Activated naive CD4-positive, alpha-beta T cell treated with anti-CD3 and anti-CD28 coated beads for 36 hours (primary cell): ENCODE measurements around the gene HBD. TPM values are rescaled to one million over a fixed set of nuclear protein-coding genes. Genes with fewer than 3 reads are reported as not detected.
"Not testable (repeated sequence)": the region's sequence is repeated elsewhere in the genome, so short reads cannot be mapped to it uniquely, and the experiment has no call there.

ENCODE experiments used
- CTCF ChIA-PET: fragments of 350-600 bp; sonication (Branson Sonifier 250); formaldehyde crosslinking; loops from one replicate; lab custom pipeline; 2021; ENCODE audit warnings: antibody characterized with exemption; lab: Charles Lee
- DNase-seq: peaks from one replicate; pipeline ENCODE4 v3.0.0-alpha.2; 2020
- H3K27ac Mint-ChIP-seq: one replicate; pipeline ENCODE4 v1.8.0; 2021; ENCODE audit warnings: mild to moderate bottlenecking, mixed read lengths
- H3K27me3 Mint-ChIP-seq: one replicate; pipeline ENCODE4 v1.8.0; 2021; ENCODE audit warnings: low read depth, mixed read lengths
- H3K36me3 Mint-ChIP-seq: one replicate; pipeline ENCODE4 v1.8.0; 2021; ENCODE audit warnings: low read depth, mixed read lengths
- H3K4me1 Mint-ChIP-seq: one replicate; pipeline ENCODE4 v1.8.0; 2021; ENCODE audit warnings: low read depth, mixed read lengths
- H3K4me3 Mint-ChIP-seq: one replicate; pipeline ENCODE4 v1.8.0; 2021; ENCODE audit warnings: mild to moderate bottlenecking, moderate library complexity, mixed read lengths
- H3K9me3 Mint-ChIP-seq: one replicate; pipeline ENCODE4 v1.8.0; 2021; ENCODE audit warnings: mixed read lengths
- intact Hi-C: fragments of 100-400 bp; cut with micrococcal nuclease; formaldehyde crosslinking; loops from one replicate; pipeline ENCODE4 v1.15.1; 2023
- total RNA-seq, 2 experiments: library from RNA; stranded (reverse); gene quantifications; one replicate each; pipeline ENCODE4 v1.2.3, GENCODE V29; 2021

The HBD gene
- total RNA-seq, 2 experiments from 2014 or later, result not detected

- no peak within 1 kb of the TSS for H3K27ac Mint-ChIP-seq
- no peak for DNase-seq
- H3K27me3 Mint-ChIP-seq, result peaks cover 2% of the 10 kb centered on the region
- H3K36me3 Mint-ChIP-seq, result no peaks in the 10 kb centered on the region
- intact Hi-C loops, result no loop called here
- H3K9me3 Mint-ChIP-seq, result no peaks in the 10 kb centered on the region
- CTCF ChIA-PET, result interaction anchor here (0.7 kb wide), 1 partner anchor 616 kb away, joined by 3 read pairs; no protein-coding TSS in a partner anchor
- H3K4me1 Mint-ChIP-seq, result no peaks in the 10 kb centered on the region
- H3K4me3 Mint-ChIP-seq, result no peak within 1 kb of the TSS
Observed at GRCh38 chr11:5269715-5270147, 35.4 kb upstream of the HBD start, which contains the start of gene HBE1. HBE1 (minus strand) TSS chr11:5269945; CDS start chr11:5269890, 55 bp downstream.

GRCh38 chr11:5267033-5267563 lies 32.8 kb upstream of the HBD start:
- Mint-ChIP-seq H3K27me3 (peaks cover 2% of the 10 kb centered on the region), H3K4me1 (no peaks in the 10 kb centered on the region), H3K36me3 (no peaks in the 10 kb centered on the region), H3K27ac (no peak overlapping the region), H3K9me3 (no peaks in the 10 kb centered on the region), H3K4me3 (no peak overlapping the region)
- intact Hi-C loops, result no loop called here
- DNase-seq, result no peak
- CTCF ChIA-PET, result no interaction called here

- Mint-ChIP-seq H3K4me3 (no peak overlapping the region), H3K36me3 (no peaks in the 10 kb centered on the region), H3K9me3 (no peaks in the 10 kb centered on the region), H3K4me1 (no peaks in the 10 kb centered on the region), H3K27me3 (peaks cover 2% of the 10 kb centered on the region), H3K27ac (no peak overlapping the region)
- no peak for DNase-seq
- CTCF ChIA-PET, result no interaction called here
- intact Hi-C loops, result no loop called here
Observed at GRCh38 chr11:5266609-5267008, 32.3 kb upstream of the HBD start.

GRCh38 chr11:5265832-5266231 lies 31.5 kb upstream of the HBD start:
- no peaks in the 10 kb centered on the region for H3K9me3 Mint-ChIP-seq
- intact Hi-C loops, result no loop called here

GRCh38 chr11:5258543-5259262 lies 24.4 kb upstream of the HBD start:
- CTCF ChIA-PET, result no interaction called here
- no peak for DNase-seq
- no peaks in the 10 kb centered on the region for H3K36me3 Mint-ChIP-seq
- peaks cover 3% of the 10 kb centered on the region for H3K9me3 Mint-ChIP-seq
- peaks cover 18% of the 10 kb centered on the region for H3K27me3 Mint-ChIP-seq
- H3K4me1 Mint-ChIP-seq, result no peaks in the 10 kb centered on the region
- intact Hi-C loops, result no loop called here
- no peak overlapping the region for H3K4me3 Mint-ChIP-seq
- H3K27ac Mint-ChIP-seq, result no peak overlapping the region

More at GRCh38 chr11:5265832-5266231, 31.5 kb upstream of the HBD start:
- CTCF ChIA-PET, result no interaction called here
- Mint-ChIP-seq H3K4me3 (no peak overlapping the region), H3K27me3 (peaks cover 3% of the 10 kb centered on the region), H3K27ac (no peak overlapping the region), H3K4me1 (no peaks in the 10 kb centered on the region), H3K36me3 (no peaks in the 10 kb centered on the region)
- no peak for DNase-seq

- no peak overlapping the region for H3K27ac Mint-ChIP-seq
- CTCF ChIA-PET, result no interaction called here
- H3K4me1 Mint-ChIP-seq, result no peaks in the 10 kb centered on the region
- H3K9me3 Mint-ChIP-seq, result peaks cover 3% of the 10 kb centered on the region
- intact Hi-C loops, result no loop called here
- H3K27me3 Mint-ChIP-seq, result peaks cover 19% of the 10 kb centered on the region
- no peaks in the 10 kb centered on the region for H3K36me3 Mint-ChIP-seq
- no peak overlapping the region for H3K4me3 Mint-ChIP-seq
- DNase-seq, result no peak
Observed at GRCh38 chr11:5257296-5257695, 23.0 kb upstream of the HBD start.

GRCh38 chr11:5254646-5255413 lies 20.5 kb upstream of the HBD start, which contains the start of gene HBG2:
HBG2 (minus strand) TSS chr11:5254781; CDS start chr11:5254728, 53 bp downstream.
- DNase-seq, H3K4me1 Mint-ChIP-seq, H3K27ac Mint-ChIP-seq, CTCF ChIA-PET, H3K4me3 Mint-ChIP-seq, H3K36me3 Mint-ChIP-seq, H3K9me3 Mint-ChIP-seq, intact Hi-C loops: not testable (repeated sequence)
- H3K27me3 Mint-ChIP-seq, result peaks cover 12% of the 10 kb centered on the region

- H3K4me3 Mint-ChIP-seq, H3K9me3 Mint-ChIP-seq, intact Hi-C loops, H3K36me3 Mint-ChIP-seq, H3K4me1 Mint-ChIP-seq, CTCF ChIA-PET, H3K27ac Mint-ChIP-seq, DNase-seq: not testable (repeated sequence)
- H3K27me3 Mint-ChIP-seq, result peaks cover 12% of the 10 kb centered on the region
Observed at GRCh38 chr11:5254023-5254422, 19.7 kb upstream of the HBD start.

- intact Hi-C loops, H3K4me1 Mint-ChIP-seq, H3K27ac Mint-ChIP-seq, CTCF ChIA-PET, DNase-seq, H3K4me3 Mint-ChIP-seq, H3K36me3 Mint-ChIP-seq, H3K9me3 Mint-ChIP-seq: not testable (repeated sequence)
- peaks cover 12% of the 10 kb centered on the region for H3K27me3 Mint-ChIP-seq
Observed at GRCh38 chr11:5253440-5253839, 19.2 kb upstream of the HBD start.

GRCh38 chr11:5252919-5253265 lies 18.6 kb upstream of the HBD start:
- CTCF ChIA-PET, result no interaction called here
- Mint-ChIP-seq H3K9me3 (no peaks in the 10 kb centered on the region), H3K4me1 (no peaks in the 10 kb centered on the region), H3K36me3 (no peaks in the 10 kb centered on the region), H3K4me3 (no peak overlapping the region), H3K27me3 (peaks cover 8% of the 10 kb centered on the region), H3K27ac (no peak overlapping the region)
- intact Hi-C loops, result no loop called here
- DNase-seq, result no peak

GRCh38 chr11:5252192-5252918 lies 18.1 kb upstream of the HBD start:
- DNase-seq, result no peak
- Mint-ChIP-seq H3K4me1 (no peaks in the 10 kb centered on the region), H3K27ac (no peak overlapping the region), H3K9me3 (no peaks in the 10 kb centered on the region), H3K36me3 (no peaks in the 10 kb centered on the region), H3K4me3 (no peak overlapping the region), H3K27me3 (peaks cover 5% of the 10 kb centered on the region)
- CTCF ChIA-PET, result interaction anchor here (0.6 kb wide), 1 partner anchor 994 kb away, joined by 3 read pairs; no protein-coding TSS in a partner anchor
- intact Hi-C loops, result no loop called here

- H3K4me1 Mint-ChIP-seq, result no peaks in the 10 kb centered on the region
- H3K27me3 Mint-ChIP-seq, result peaks cover 3% of the 10 kb centered on the region
- H3K4me3 Mint-ChIP-seq, result no peak overlapping the region
- DNase-seq, result no peak
- intact Hi-C loops, result no loop called here
- no peaks in the 10 kb centered on the region for H3K9me3 Mint-ChIP-seq
- no peaks in the 10 kb centered on the region for H3K36me3 Mint-ChIP-seq
- CTCF ChIA-PET, result interaction anchor here (0.6 kb wide), 1 partner anchor 994 kb away, joined by 3 read pairs; no protein-coding TSS in a partner anchor
- no peak overlapping the region for H3K27ac Mint-ChIP-seq
Observed at GRCh38 chr11:5251746-5252145, 17.5 kb upstream of the HBD start.
